HCT116 (cell line): ENCODE data around the gene DYNC1LI1.

ENCODE experiments used
- CBX3 ChIP-seq: IDR thresholded peaks from 2 replicates; pipeline ENCODE4 v1.6.1; 2012; ENCODE audit warnings: low read depth
- POLR2AphosphoS5 ChIP-seq: IDR thresholded peaks from 2 replicates; pipeline ENCODE4 v1.6.1; 2011; ENCODE audit warnings: mild to moderate bottlenecking, low read depth, low read length, moderate library complexity
- RAD21 ChIP-seq: IDR thresholded peaks from 2 replicates; pipeline ENCODE4 v1.6.1; 2012; ENCODE audit warnings: low read depth, mild to moderate bottlenecking

- TF ChIP-seq RAD21 (no peak), CBX3 (no peak), POLR2AphosphoS5 (no peak)
Measured at GRCh38 chr3:32525720-32526119, 44.9 kb downstream of the DYNC1LI1 start.
